ENCODE measurements around the gene ZNF467.

Gene ZNF467

GRCh38 chr7:149815661-149816266 is 42.4 kb upstream of the ZNF467 start:
- H3K4me3 ChIP-seq (ENCODE audit: low read length): no peak overlapping the region
- DNase-seq (ENCODE audit: low read depth): no peak
- no peak for TF ChIP-seq CTCF (conservative IDR thresholded peaks at IDR 0.05; ENCODE audit: low read length)

GRCh38 chr7:149815121-149815520 is 41.7 kb upstream of the ZNF467 start:
- DNase-seq (ENCODE audit: low read depth): no peak
- TF ChIP-seq CTCF (conservative IDR thresholded peaks at IDR 0.05; ENCODE audit: low read length): no peak
- no peak overlapping the region for H3K4me3 ChIP-seq (ENCODE audit: low read length)

GRCh38 chr7:149814494-149814893 is 41.1 kb upstream of the ZNF467 start:
- no peak for DNase-seq (ENCODE audit: low read depth)
- TF ChIP-seq CTCF (conservative IDR thresholded peaks at IDR 0.05; ENCODE audit: low read length): no peak
- H3K4me3 ChIP-seq (ENCODE audit: low read length): no peak overlapping the region

- no peak overlapping the region for H3K4me3 ChIP-seq (ENCODE audit: low read length)
- DNase-seq (ENCODE audit: low read depth): no peak
- TF ChIP-seq CTCF (conservative IDR thresholded peaks at IDR 0.05; ENCODE audit: low read length): no peak
Measured at GRCh38 chr7:149813254-149814035, 40.1 kb upstream of the ZNF467 start.

- no peak for DNase-seq (ENCODE audit: low read depth)
- H3K4me3 ChIP-seq (ENCODE audit: low read length): no peak overlapping the region
- no peak for TF ChIP-seq CTCF (conservative IDR thresholded peaks at IDR 0.05; ENCODE audit: low read length)
Measured at GRCh38 chr7:149811831-149812490, 38.6 kb upstream of the ZNF467 start.

- H3K4me3 ChIP-seq (ENCODE audit: low read length): no peak overlapping the region
- DNase-seq (ENCODE audit: low read depth): peak; percentile 6
- peak; percentile 33 for TF ChIP-seq CTCF (conservative IDR thresholded peaks at IDR 0.05; ENCODE audit: low read length)
Measured at GRCh38 chr7:149811221-149811620, 37.8 kb upstream of the ZNF467 start.

All from AG10803 (cell line).